GM23338 (cell line): Measurements from ENCODE around the gene ANGPT4.

Experiments
- EZH2 ChIP-seq: fragments of 200-600 bp; sonication (generic); IDR thresholded peaks from one replicate; pipeline ENCODE4 v1.8.0; 2017; ENCODE audit warnings: antibody characterized with exemption, mild to moderate bottlenecking, low read depth; ENCODE audit not compliant: unreplicated experiment
- EZH2phosphoT487 ChIP-seq: fragments of 200-600 bp; sonication (generic); IDR thresholded peaks from one replicate; pipeline ENCODE4 v1.8.1; 2018; ENCODE audit warnings: antibody characterized with exemption; ENCODE audit not compliant: unreplicated experiment
- NANOG ChIP-seq: IDR thresholded peaks from 2 replicates; pipeline ENCODE4 v1.6.1; 2016; ENCODE audit warnings: antibody characterized with exemption, borderline replicate concordance
- POLR2AphosphoS5 ChIP-seq: IDR thresholded peaks from 2 replicates; pipeline ENCODE4 v1.6.1; 2016; ENCODE audit warnings: antibody characterized with exemption, low read depth
- TF ChIP-seq, protein P1 (sequence below), 2 experiments: fragments of 200-600 bp in 1 of 2; sonication (generic) in 1 of 2; conservative IDR thresholded peaks; 2 replicates each; pipeline versions ENCODE4 v1.5.1 to v1.6.1; 2016 to 2017; ENCODE audit warnings: antibody characterized with exemption in 2 of 2, low read depth in 2 of 2, mild to moderate bottlenecking in 2 of 2, moderate library complexity in 1 of 2
- TF ChIP-seq, protein P2 (sequence below): IDR thresholded peaks from one replicate; pipeline ENCODE4 v1.6.1; 2018; ENCODE audit warnings: antibody characterized with exemption; ENCODE audit not compliant: unreplicated experiment
- TF ChIP-seq, protein P3 (sequence below): IDR thresholded peaks from 2 replicates; pipeline ENCODE4 v1.6.1; 2016; ENCODE audit warnings: antibody characterized with exemption
- TF ChIP-seq, protein P4 (sequence below): fragments of 250-450 bp; sonication (Bioruptor Pico); IDR thresholded peaks from 2 replicates; pipeline ENCODE4 v1.5.0; 2020; ENCODE audit warnings: mild to moderate bottlenecking, moderate library complexity

GRCh38 chr20:916125-916799, at the start of gene ANGPT4:
- TF ChIP-seq, protein P1, sequence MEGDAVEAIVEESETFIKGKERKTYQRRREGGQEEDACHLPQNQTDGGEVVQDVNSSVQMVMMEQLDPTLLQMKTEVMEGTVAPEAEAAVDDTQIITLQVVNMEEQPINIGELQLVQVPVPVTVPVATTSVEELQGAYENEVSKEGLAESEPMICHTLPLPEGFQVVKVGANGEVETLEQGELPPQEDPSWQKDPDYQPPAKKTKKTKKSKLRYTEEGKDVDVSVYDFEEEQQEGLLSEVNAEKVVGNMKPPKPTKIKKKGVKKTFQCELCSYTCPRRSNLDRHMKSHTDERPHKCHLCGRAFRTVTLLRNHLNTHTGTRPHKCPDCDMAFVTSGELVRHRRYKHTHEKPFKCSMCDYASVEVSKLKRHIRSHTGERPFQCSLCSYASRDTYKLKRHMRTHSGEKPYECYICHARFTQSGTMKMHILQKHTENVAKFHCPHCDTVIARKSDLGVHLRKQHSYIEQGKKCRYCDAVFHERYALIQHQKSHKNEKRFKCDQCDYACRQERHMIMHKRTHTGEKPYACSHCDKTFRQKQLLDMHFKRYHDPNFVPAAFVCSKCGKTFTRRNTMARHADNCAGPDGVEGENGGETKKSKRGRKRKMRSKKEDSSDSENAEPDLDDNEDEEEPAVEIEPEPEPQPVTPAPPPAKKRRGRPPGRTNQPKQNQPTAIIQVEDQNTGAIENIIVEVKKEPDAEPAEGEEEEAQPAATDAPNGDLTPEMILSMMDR (conservative IDR thresholded peaks at IDR 0.05; ENCODE audit: low read depth in 2 of 2): no peak
- TF ChIP-seq, protein P2, sequence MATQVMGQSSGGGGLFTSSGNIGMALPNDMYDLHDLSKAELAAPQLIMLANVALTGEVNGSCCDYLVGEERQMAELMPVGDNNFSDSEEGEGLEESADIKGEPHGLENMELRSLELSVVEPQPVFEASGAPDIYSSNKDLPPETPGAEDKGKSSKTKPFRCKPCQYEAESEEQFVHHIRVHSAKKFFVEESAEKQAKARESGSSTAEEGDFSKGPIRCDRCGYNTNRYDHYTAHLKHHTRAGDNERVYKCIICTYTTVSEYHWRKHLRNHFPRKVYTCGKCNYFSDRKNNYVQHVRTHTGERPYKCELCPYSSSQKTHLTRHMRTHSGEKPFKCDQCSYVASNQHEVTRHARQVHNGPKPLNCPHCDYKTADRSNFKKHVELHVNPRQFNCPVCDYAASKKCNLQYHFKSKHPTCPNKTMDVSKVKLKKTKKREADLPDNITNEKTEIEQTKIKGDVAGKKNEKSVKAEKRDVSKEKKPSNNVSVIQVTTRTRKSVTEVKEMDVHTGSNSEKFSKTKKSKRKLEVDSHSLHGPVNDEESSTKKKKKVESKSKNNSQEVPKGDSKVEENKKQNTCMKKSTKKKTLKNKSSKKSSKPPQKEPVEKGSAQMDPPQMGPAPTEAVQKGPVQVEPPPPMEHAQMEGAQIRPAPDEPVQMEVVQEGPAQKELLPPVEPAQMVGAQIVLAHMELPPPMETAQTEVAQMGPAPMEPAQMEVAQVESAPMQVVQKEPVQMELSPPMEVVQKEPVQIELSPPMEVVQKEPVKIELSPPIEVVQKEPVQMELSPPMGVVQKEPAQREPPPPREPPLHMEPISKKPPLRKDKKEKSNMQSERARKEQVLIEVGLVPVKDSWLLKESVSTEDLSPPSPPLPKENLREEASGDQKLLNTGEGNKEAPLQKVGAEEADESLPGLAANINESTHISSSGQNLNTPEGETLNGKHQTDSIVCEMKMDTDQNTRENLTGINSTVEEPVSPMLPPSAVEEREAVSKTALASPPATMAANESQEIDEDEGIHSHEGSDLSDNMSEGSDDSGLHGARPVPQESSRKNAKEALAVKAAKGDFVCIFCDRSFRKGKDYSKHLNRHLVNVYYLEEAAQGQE: no peak
- TF ChIP-seq POLR2AphosphoS5 (no peak), EZH2phosphoT487 (no peak), EZH2 (no peak), NANOG (no peak)
- TF ChIP-seq, protein P3, sequence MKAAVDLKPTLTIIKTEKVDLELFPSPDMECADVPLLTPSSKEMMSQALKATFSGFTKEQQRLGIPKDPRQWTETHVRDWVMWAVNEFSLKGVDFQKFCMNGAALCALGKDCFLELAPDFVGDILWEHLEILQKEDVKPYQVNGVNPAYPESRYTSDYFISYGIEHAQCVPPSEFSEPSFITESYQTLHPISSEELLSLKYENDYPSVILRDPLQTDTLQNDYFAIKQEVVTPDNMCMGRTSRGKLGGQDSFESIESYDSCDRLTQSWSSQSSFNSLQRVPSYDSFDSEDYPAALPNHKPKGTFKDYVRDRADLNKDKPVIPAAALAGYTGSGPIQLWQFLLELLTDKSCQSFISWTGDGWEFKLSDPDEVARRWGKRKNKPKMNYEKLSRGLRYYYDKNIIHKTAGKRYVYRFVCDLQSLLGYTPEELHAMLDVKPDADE: no peak
- TF ChIP-seq, protein P4, sequence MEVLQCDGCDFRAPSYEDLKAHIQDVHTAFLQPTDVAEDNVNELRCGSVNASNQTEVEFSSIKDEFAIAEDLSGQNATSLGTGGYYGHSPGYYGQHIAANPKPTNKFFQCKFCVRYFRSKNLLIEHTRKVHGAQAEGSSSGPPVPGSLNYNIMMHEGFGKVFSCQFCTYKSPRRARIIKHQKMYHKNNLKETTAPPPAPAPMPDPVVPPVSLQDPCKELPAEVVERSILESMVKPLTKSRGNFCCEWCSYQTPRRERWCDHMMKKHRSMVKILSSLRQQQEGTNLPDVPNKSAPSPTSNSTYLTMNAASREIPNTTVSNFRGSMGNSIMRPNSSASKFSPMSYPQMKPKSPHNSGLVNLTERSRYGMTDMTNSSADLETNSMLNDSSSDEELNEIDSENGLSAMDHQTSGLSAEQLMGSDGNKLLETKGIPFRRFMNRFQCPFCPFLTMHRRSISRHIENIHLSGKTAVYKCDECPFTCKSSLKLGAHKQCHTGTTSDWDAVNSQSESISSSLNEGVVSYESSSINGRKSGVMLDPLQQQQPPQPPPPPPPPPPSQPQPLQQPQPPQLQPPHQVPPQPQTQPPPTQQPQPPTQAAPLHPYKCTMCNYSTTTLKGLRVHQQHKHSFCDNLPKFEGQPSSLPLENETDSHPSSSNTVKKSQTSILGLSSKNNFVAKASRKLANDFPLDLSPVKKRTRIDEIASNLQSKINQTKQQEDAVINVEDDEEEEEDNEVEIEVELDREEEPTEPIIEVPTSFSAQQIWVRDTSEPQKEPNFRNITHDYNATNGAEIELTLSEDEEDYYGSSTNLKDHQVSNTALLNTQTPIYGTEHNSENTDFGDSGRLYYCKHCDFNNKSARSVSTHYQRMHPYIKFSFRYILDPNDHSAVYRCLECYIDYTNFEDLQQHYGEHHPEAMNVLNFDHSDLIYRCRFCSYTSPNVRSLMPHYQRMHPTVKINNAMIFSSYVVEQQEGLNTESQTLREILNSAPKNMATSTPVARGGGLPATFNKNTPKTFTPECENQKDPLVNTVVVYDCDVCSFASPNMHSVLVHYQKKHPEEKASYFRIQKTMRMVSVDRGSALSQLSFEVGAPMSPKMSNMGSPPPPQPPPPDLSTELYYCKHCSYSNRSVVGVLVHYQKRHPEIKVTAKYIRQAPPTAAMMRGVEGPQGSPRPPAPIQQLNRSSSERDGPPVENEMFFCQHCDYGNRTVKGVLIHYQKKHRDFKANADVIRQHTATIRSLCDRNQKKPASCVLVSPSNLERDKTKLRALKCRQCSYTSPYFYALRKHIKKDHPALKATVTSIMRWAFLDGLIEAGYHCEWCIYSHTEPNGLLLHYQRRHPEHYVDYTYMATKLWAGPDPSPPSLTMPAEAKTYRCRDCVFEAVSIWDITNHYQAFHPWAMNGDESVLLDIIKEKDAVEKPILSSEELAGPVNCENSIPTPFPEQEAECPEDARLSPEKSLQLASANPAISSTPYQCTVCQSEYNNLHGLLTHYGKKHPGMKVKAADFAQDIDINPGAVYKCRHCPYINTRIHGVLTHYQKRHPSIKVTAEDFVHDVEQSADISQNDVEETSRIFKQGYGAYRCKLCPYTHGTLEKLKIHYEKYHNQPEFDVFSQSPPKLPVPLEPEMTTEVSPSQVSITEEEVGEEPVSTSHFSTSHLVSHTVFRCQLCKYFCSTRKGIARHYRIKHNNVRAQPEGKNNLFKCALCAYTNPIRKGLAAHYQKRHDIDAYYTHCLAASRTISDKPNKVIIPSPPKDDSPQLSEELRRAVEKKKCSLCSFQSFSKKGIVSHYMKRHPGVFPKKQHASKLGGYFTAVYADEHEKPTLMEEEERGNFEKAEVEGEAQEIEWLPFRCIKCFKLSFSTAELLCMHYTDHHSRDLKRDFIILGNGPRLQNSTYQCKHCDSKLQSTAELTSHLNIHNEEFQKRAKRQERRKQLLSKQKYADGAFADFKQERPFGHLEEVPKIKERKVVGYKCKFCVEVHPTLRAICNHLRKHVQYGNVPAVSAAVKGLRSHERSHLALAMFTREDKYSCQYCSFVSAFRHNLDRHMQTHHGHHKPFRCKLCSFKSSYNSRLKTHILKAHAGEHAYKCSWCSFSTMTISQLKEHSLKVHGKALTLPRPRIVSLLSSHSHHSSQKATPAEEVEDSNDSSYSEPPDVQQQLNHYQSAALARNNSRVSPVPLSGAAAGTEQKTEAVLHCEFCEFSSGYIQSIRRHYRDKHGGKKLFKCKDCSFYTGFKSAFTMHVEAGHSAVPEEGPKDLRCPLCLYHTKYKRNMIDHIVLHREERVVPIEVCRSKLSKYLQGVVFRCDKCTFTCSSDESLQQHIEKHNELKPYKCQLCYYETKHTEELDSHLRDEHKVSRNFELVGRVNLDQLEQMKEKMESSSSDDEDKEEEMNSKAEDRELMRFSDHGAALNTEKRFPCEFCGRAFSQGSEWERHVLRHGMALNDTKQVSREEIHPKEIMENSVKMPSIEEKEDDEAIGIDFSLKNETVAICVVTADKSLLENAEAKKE (CRISPR knock-in tag): no peak
